Heart left ventricle (tissue), 16 donors: ENCODE data around the gene ENO4. TPM values are rescaled to one million over a fixed set of nuclear protein-coding genes. Genes with fewer than 3 reads are reported as not detected.

Experiments used
- ATAC-seq, 4 donors: fragments of 200-7000 bp; cut with Tn5 transposase; one replicate each; pipeline ENCODE4 v1.9.1; 2020 to 2022; ENCODE audit warnings: moderate library complexity in 4 of 4, mild to moderate bottlenecking in 3 of 4, moderate number of reproducible peaks in 1 of 4
- DNase-seq, 5 donors: peaks; one replicate each; pipeline ENCODE4 v3.0.0-alpha.2; 2020
- H3K27ac ChIP-seq, 12 donors: fragments of 200-600 bp; sonication (generic) in 4 of 12; one replicate each; pipeline versions ENCODE4 v1.5.0 to v1.8.0; 2016 to 2022; ENCODE audit warnings: mild to moderate bottlenecking in 2 of 12
- H3K27me3 ChIP-seq, 9 donors: fragments of 200-600 bp; sonication (generic) in 2 of 9; one replicate each; pipeline versions ENCODE4 v1.5.1 to v1.8.0; 2016 to 2022; ENCODE audit warnings: mild to moderate bottlenecking in 3 of 9
- H3K36me3 ChIP-seq, 9 donors: fragments of 200-600 bp; sonication (generic) in 2 of 9; one replicate each; pipeline versions ENCODE4 v1.5.0 to v1.8.0; 2018 to 2022; ENCODE audit warnings: mild to moderate bottlenecking in 2 of 9
- H3K4me1 ChIP-seq, 12 donors: fragments of 200-600 bp; sonication (generic) in 4 of 12; one replicate each; pipeline versions ENCODE4 v1.5.0 to v1.8.0; 2016 to 2022; ENCODE audit warnings: mild to moderate bottlenecking in 3 of 12
- H3K4me3 ChIP-seq, 12 donors: fragments of 200-600 bp; sonication (generic) in 4 of 12; one replicate each; pipeline versions ENCODE4 v1.5.0 to v1.8.0; 2017 to 2022; ENCODE audit warnings: mild to moderate bottlenecking in 9 of 12, moderate library complexity in 4 of 12
- H3K9me3 ChIP-seq, 12 donors: fragments of 200-600 bp; sonication (generic) in 4 of 12; one replicate each; pipeline versions ENCODE4 v1.5.0 to v1.8.0; 2016 to 2022; ENCODE audit warnings: mild to moderate bottlenecking in 1 of 12
- CTCF ChIP-seq, 12 donors: fragments of 200-600 bp; sonication (generic) in 4 of 12; IDR thresholded peaks; one replicate each; pipeline versions ENCODE4 v1.5.0 to v1.8.0; 2018 to 2022; ENCODE audit warnings: antibody characterized with exemption in 12 of 12, mild to moderate bottlenecking in 5 of 12
- POLR2A ChIP-seq, 2 donors: fragments of 450-650 bp; IDR thresholded peaks; one replicate each; pipeline ENCODE4 v1.6.1; 2017; ENCODE audit warnings: antibody characterized with exemption in 2 of 2, mild to moderate bottlenecking in 2 of 2, moderate library complexity in 2 of 2
- WGBS, 4 donors: extraction: QIAGEN DNeasy Blood & Tissue Kit in 2 of 4; methylation state at CpG; one replicate each; pipeline versions ENCODE4 v1.1.5 to v1.1.7; 2013 to 2018; 5-methylcytosine and 5-hydroxymethylcytosine counted together
- intact Hi-C, 10 donors: fragments of 100-400 bp; cut with DNase I; formaldehyde crosslinking; loops; one replicate each; pipeline versions ENCODE4 v1.11.1 to v1.14.2; 2022
- long read RNA-seq, 3 donors: library from polyadenylated mRNA; unstranded; transcript quantifications; one replicate each; pipeline ENCODE4 v2.0.0, GENCODE V29; 2020 to 2021
- polyA plus RNA-seq, 2 donors: library from polyadenylated mRNA; stranded (reverse); fragments of 200-250 nt; gene quantifications; one replicate each; pipeline ENCODE4 v1.2.3, GENCODE V29; 2013
- total RNA-seq, 9 donors: library from RNA; depleted of rRNA in 2 of 9; stranded (reverse); fragments of >200 nt in 2 of 9; fragmentation: NEBNext Ultra II Directional in 3 of 9; extraction: Animal tissue kit (Norgen Biotek cat#: 25700) in 3 of 9; gene quantifications; one replicate each; pipeline versions ENCODE4 v1.1.0 to v1.2.4, GENCODE V29; 2016 to 2023
- donor health status: ischemic (EF 13 %, LVEDD 7.1; RV severe dilation, severe dysfunction).
- donor health status: healthy with polysubstance abuse.
- donor health status: DM: no; HTN: yes; CAD: no.
- donor health status: DM: no; HTN: no; CAD: no.
- donor health status: ischemic (EF 25% LVEDD 6.9; RV normal size, moderate dysfunction).
- donor health status: ischemic (EF 25% LVEDD 5.7; RV mildly dilated, moderate dysfunction).
- donor health status: healthy.
- donor health status: DM: yes; HTN: yes; CAD: no.
- donor health status: ischemic (EF 35%, LVEDD 5.7; RV mildly dilated, moderate dysfunction).
- donor health status: nonischemic (EF 11% LVEDD 7.7; RV severe dilation, severe dysfunction).
- donor health status: DM: yes; HTN: yes; CAD: no.
- donor health status: PGD.
- donor health status: ischemic (EF 29% LVEDD 5.4; RV normal size, mild dysfunction).
- donor health status: nonischemic (EF 23%, LVEDD 6.1; RV moderate dilation, normal function).

The ENO4 gene
- 1 to 10 TPM in 1 of 9 donors, under 1 TPM in 2, not detected in 6; 0.07 to 1.8 (median 0.32) TPM for total RNA-seq
- under 1 TPM in 1 of 2 donors, not detected in 1; 0.03 TPM for polyA plus RNA-seq
- long read RNA-seq, donor 1, result 0 reads
- long read RNA-seq, donor 2, result 0 reads
- long read RNA-seq, donor 3, result 0 reads

GRCh38 chr10:116849248-116850057, at the start of gene ENO4:
Gene ENO4, plus strand, starts transcription at chr10:116849499. Its CDS starts 68 bp downstream, at chr10:116849567.
- ATAC-seq (peak; percentile 90 to 96 (median 92)), DNase-seq (peak; percentile 56 to 82 (median 72))
- H3K36me3 ChIP-seq, result no peaks in the 10 kb centered on the region
- peak within 1 kb of the TSS in 10 of 12 donors; percentile 0 to 71 (median 57) for H3K27ac ChIP-seq
- intact Hi-C loops, result no loop called here
- TF ChIP-seq POLR2A (IDR thresholded peaks at IDR 0.05), result no peak
- TF ChIP-seq CTCF (IDR thresholded peaks at IDR 0.05), result no peak
- no peaks in the 10 kb centered on the region for H3K9me3 ChIP-seq
- peaks cover 0 to 13% (median 5%) of the 10 kb centered on the region in 12 donors for H3K4me1 ChIP-seq
- WGBS, 4 donors, result 1 to 3% (median 2%) methylated on average over 30 to 55 of the region's 55 CpGs
- H3K27me3 ChIP-seq, result peaks cover 0 to 44% (median 3%) of the 10 kb centered on the region in 9 donors
- H3K4me3 ChIP-seq, result peak within 1 kb of the TSS; percentile 40 to 81 (median 68)

GRCh38 chr10:116800286-116800929, 48.9 kb upstream of the ENO4 start:
- H3K4me1 ChIP-seq, result no peaks in the 10 kb centered on the region
- H3K27me3 ChIP-seq, result peaks cover 0 to 19% (median 0%) of the 10 kb centered on the region in 9 donors
- 76 to 88% (median 81%) methylated on average over 9 of the region's 9 CpGs for WGBS, 4 donors
- ATAC-seq, result no peak
- H3K27ac ChIP-seq, result no peak overlapping the region
- no peak overlapping the region for H3K4me3 ChIP-seq
- H3K36me3 ChIP-seq, result no peaks in the 10 kb centered on the region
- DNase-seq, result no peak
- no peaks in the 10 kb centered on the region for H3K9me3 ChIP-seq
- intact Hi-C loops, result loop anchor here in 1 of 10 donors (2.0 kb wide), 1 partner anchor 366 kb away; no protein-coding TSS in a partner anchor
- TF ChIP-seq CTCF (IDR thresholded peaks at IDR 0.05) (no peak), POLR2A (IDR thresholded peaks at IDR 0.05) (no peak)

- no peaks in the 10 kb centered on the region for H3K9me3 ChIP-seq
- intact Hi-C loops, result loop anchor here in 1 of 10 donors (2.0 kb wide), 1 partner anchor 365 kb away; no protein-coding TSS in a partner anchor
- 84 to 93% (median 91%) methylated on average over 4 of the region's 4 CpGs for WGBS, 4 donors
- peaks cover 0 to 13% (median 0%) of the 10 kb centered on the region in 9 donors for H3K27me3 ChIP-seq
- no peak for ATAC-seq
- no peak for TF ChIP-seq CTCF (IDR thresholded peaks at IDR 0.05)
- DNase-seq, result no peak
- no peak overlapping the region for H3K27ac ChIP-seq
- H3K36me3 ChIP-seq, result no peaks in the 10 kb centered on the region
- H3K4me1 ChIP-seq, result no peaks in the 10 kb centered on the region
- no peak overlapping the region for H3K4me3 ChIP-seq
Observed at GRCh38 chr10:116801658-116802057, 47.6 kb upstream of the ENO4 start.

GRCh38 chr10:116802474-116802873, 46.8 kb upstream of the ENO4 start:
- ATAC-seq (no peak), DNase-seq (no peak)
- Histone ChIP-seq H3K4me1 (no peaks in the 10 kb centered on the region), H3K27me3 (peaks cover 0 to 10% (median 0%) of the 10 kb centered on the region in 9 donors), H3K4me3 (no peak overlapping the region), H3K27ac (no peak overlapping the region), H3K36me3 (no peaks in the 10 kb centered on the region), H3K9me3 (no peaks in the 10 kb centered on the region)
- 67 to 76% (median 74%) methylated on average over 6 of the region's 6 CpGs for WGBS, 4 donors
- no peak for TF ChIP-seq CTCF (IDR thresholded peaks at IDR 0.05)
- TF ChIP-seq POLR2A (IDR thresholded peaks at IDR 0.05), result no peak
- intact Hi-C loops, result no loop called here
